GM23248 (cell line): ENCODE measurements around the gene TMEM203.

ENCODE experiments used
- EZH2 ChIP-seq: fragments of 200-600 bp; sonication (generic); IDR thresholded peaks from 2 replicates; pipeline ENCODE4 v1.6.1; 2018; ENCODE audit warnings: antibody characterized with exemption, mild to moderate bottlenecking; ENCODE audit not compliant: insufficient read depth, poor library complexity, severe bottlenecking
- EZH2phosphoT487 ChIP-seq: fragments of 200-600 bp; sonication (generic); IDR thresholded peaks from 2 replicates; pipeline ENCODE4 v1.6.1; 2018; ENCODE audit warnings: antibody characterized with exemption, moderate library complexity, mild to moderate bottlenecking, low read depth; ENCODE audit not compliant: insufficient read depth

DNA sequence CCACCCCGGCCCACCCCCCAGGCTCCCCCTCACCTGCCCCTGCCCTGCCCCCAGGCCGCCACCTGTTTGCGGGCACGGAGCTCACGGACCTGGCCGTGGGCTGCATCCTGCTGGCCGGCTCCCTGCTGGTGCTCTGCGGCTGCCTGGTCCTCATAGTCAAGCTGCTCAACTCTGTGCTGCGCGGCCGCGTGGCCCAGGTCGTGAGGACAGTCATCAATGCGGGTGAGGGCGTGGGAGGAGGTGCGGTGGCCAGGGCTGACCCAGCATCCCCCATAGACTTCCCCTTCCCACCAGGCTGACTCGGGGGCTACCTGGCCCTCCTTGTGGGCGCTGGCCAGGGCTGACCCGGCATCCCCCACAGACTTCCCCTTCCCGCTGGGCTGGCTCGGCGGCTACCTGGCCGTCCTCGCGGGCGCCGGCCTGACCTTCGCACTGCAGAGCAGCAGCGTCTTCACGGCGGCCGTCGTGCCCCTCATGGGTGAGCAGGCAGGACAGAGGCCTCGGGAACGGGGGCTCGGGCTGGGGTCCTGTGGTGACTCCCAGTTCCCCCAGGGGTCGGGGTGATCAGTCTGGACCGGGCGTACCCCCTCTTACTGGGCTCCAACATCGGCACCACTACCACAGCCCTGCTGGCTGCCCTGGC, 28.7 kb upstream of the TMEM203 start:
- no peak for TF ChIP-seq EZH2phosphoT487
- no peak for TF ChIP-seq EZH2
